ENCODE results near the gene PIK3CA.

- TF ChIP-seq SP1 (IDR thresholded peaks at IDR 0.05) = no peak
- TF ChIP-seq BHLHE40 (IDR thresholded peaks at IDR 0.05; ENCODE audit: borderline replicate concordance) = no peak
- TF ChIP-seq FOXM1 (IDR thresholded peaks at IDR 0.05; ENCODE audit: borderline replicate concordance) = no peak
- TF ChIP-seq ELF4 (IDR thresholded peaks at IDR 0.05) = no peak
- TF ChIP-seq SUZ12 (IDR thresholded peaks at IDR 0.05) = no peak
- TF ChIP-seq FOXK2 (IDR thresholded peaks at IDR 0.05) = no peak
Observed at GRCh38 chr3:179156775-179157174, 8.6 kb downstream of the PIK3CA start.

Data from HEK293T (cell line).